Posterior vena cava (tissue), 2 donors: ENCODE results near the gene ACTR5. TPM values are rescaled to one million over a fixed set of nuclear protein-coding genes. Genes with fewer than 3 reads are reported as not detected.
"Not testable (repeated sequence)": the region's sequence is repeated elsewhere in the genome, so short reads cannot be mapped to it uniquely, and the experiment has no call there.

ENCODE experiments used
- DNase-seq: peaks from one replicate; pipeline ENCODE4 v3.0.0-alpha.2; 2020; ENCODE audit warnings: low spot score
- intact Hi-C, 2 donors: fragments of 100-400 bp; cut with DNase I; formaldehyde crosslinking; loops; one replicate each; pipeline versions ENCODE4 v1.14.1 to v1.14.2; 2022 to 2023
- total RNA-seq, 2 donors: library from RNA; stranded (reverse); fragmentation: NEBNext Ultra II Directional; extraction: Animal tissue kit (Norgen Biotek cat#: 25700); gene quantifications; one replicate each; pipeline ENCODE4 v1.2.1, GENCODE V29; 2021
- donor health status: DM: yes; HTN: yes; CAD: no.
- donor health status: DM: yes; HTN: yes; CAD: no.

ACTR5 gene
- total RNA-seq, 2 donors from 2014 or later: 5.1 to 5.8 TPM

DNA sequence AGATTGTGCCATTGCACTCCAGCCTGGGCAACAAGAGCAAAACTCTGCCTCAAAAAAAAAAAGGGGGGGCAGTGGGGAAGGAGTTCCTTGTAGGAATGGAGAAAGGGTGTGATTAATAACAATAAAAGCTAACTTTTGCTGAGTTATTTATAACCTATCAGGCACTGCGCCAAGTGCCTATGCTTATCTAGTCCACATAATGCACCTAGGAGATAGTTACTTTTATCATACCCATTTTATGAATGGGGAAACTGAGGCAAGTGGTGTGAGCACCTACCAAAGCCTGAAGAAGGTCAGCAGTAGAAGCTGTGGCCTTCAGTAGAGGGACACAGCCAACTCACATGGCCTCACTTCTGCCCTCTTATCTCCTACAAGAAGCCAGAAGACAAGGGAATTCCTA lies 43.7 kb downstream of the ACTR5 start:
- DNase-seq: no peak
- intact Hi-C loops: no loop called here

DNA sequence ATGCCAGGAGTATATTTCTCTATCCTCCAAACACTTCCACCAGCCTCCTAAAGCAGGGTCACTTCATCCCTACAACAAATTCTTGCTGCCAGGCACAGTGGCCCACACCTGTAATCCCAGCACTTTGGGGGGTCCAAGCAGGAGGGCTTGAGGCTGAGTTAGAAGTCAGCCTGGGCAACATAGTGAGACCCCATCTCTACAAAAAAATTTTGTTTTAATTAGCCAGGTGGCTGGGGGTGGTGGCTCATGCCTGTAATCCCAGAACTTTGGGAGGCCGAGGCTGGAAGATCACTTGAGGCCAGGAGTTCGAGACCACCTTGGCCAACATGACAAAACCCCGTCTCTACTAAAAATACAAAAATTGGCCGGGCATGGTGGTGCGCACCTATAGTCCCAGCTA lies 45.8 kb downstream of the ACTR5 start:
- DNase-seq, intact Hi-C loops: not testable (repeated sequence)

DNA sequence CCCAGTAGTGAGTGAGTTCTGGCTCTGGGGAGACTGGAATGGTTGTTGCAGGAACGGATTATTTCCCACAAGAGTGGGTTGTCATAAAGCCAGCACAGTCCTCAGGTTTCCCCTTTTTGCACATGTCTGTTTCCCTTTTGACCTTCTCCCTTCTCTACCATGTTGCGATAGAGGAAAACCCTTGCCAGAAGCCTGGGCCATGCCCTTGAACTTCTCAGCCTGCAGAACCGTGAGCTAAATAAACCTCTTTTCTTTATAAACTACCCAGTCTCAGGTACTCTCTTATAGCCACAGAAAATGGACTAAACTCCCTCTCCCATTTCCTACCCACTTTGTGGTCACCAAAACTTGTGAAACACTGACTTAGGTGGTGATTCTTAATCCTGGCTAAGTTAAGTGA lies 50.0 kb downstream of the ACTR5 start:
- intact Hi-C loops: no loop called here

DNA sequence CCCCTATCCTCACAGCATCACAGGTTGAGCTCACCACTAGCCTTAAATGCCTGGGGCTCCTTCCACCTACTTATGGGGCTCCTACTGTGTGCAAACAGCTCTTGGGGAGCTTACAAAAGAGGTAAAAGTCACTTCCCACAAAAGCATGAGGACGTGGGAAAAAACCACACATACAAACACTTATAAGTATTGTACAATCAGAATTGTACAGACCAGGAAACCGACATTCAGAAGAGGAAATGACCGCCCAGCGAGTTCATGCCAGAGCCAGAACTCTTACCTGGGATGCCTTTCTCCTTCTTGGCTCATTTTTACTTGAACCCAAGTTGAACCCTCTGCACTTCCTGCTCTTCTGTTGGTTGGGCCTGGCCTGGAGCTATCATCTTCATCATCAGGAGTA lies 50.9 kb downstream of the ACTR5 start:
- no peak for DNase-seq
- intact Hi-C loops: no loop called here

More for the DNA sequence above, 50.0 kb downstream of the ACTR5 start:
- DNase-seq: no peak

DNA sequence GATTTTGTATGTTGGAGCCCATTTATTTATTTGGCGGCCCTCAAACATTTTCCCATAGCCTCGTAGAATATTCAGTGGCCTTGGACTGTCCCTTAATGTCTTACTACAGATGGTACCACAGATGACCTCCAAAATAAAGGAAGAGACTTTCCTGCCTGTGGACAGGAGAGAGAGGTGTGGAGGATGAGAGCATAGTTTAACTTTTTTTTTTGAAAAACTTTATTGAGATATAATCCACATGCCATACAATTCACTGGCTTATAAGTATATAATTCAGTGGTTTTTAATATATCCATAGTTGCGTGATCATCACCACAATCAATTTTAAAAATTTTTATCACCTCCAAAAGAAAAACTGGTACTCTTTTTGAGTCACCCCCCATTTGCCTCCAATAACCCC lies 52.6 kb downstream of the ACTR5 start:
- intact Hi-C loops: no loop called here
- no peak for DNase-seq

DNA sequence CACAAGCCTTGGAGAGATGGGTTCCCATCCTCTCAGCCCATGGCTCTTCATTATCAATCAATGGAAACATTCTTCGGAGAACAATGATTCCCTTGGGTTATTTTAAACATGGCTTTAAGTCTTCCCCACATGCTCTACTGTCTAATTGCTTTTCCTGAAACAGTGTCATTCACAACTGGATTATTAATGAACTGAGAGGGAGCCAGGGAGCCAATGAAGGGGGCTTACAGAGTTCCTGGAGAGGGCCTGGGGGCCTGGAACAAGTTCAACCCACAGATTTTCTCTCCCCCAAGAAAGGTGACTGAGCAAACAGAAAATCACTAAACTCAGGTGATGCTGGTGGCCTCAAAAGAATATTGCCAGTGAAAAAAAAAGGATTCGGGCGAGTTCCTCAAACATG lies 56.0 kb downstream of the ACTR5 start:
- no peak for DNase-seq
- intact Hi-C loops: no loop called here

DNA sequence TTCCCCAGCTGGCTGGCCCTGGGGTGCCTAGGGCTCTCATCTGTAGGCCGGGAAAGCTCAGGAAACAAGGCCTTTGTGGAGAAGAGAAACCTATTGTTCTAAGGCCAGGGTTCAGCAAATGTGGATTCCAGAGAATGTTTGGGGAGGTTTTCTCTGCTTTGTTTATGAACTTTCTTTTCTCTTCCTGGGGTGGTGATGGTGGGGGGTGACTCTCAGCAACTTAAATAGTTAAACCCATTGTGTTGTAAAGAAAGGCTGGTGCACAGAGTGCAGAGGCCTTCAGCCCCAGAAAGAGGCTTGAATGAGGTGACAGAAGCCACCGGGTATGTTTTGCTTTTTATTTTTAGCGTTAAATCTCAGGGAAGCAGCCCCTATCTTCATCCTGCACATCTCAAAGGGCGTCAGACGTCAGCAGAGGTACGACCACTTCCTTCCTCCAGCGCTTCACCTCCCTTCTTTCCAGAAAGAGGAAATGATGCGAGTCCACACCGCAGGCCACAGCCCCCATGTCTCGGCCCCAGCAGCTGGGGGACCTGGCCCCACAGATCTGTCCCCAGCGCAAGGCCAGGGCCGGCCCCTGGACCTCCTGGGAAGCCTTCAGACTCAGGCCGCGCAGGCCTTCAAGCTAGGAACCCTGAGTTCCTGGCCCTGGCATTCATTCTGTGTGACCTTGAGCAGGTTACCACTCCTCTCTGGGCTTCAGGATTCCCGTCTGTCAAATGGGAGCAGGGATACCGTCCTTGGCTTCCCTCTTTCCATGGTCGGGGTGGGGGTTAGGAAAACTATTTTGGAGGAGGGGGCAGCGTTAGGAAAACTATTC lies 56.6 kb downstream of the ACTR5 start:
- no peak for DNase-seq
- intact Hi-C loops: no loop called here

DNA sequence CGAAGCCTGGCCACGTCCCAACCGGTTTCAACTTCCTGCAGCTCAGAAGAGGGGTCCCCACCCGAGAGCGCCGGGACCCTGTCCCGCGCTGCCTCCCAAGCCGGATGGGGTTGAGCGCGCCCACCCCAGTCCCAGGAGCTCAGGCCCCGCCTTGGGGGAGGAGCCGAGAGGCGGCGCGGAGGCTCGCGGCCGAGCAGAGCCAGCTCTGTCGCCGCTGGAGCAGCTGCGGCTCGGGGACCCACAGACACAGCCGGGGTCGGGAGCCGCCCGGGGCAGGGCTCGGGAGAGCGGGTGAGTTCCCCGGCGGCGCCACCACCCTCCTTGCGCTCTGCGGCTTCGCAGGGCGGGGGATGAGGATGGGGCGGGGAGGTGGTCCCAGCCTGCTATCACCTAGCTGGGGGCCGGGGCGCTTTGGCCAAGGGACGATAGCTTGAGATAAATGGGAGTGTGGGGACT lies 57.3 kb downstream of the ACTR5 start, which contains the start of gene PPP1R16B:
PPP1R16B (plus strand) TSS at position 196 of the 456 bp plus-strand sequence. CDS start 30,229 bp downstream, outside the sequence.
- peak; percentile 85 for DNase-seq
- intact Hi-C loops: no loop called here

DNA sequence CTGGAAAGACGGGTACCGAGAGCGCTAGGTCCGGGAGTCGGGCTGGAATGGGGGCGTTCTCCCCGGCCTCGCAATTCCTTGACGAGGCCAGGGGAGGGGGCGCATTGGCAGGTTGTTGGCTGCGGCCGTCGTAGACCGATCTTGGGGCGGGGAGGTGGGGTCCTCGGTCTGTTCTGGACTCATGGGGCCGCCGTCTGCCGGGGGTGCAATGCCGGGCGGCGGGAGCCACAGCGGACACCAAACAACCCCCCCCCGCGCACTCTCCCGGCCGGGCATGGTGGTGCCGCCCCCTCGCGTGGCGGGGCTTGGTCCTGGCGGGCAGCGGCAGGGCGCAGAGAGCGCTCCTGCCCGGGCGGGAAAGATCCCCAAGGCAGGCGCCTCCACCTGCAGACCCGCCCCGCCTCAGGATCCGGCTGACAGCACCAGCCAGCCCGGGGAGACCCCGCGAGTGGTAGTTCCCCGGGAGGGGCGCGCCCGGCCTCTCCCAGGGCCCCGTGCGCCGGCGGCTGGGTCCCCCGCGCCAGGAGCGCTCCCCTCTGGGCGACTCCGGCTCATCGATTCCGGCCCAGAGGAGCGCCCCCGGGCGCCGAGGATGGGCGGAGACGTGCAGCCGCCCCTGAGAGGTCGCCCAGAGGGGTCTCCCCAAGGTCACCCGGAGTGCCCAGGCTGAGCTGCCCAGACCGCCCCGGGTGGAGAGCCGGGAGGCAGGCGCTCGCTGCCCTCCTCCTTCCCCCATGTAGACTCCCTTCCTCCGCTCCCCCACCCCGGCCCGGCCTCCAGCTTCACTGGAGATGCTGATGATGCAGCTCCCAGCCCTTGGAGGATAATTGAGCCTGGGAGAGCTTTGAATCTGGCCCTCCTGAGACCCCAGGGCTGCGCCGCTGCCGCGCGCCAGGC lies 57.9 kb downstream of the ACTR5 start:
- DNase-seq: no peak
- intact Hi-C loops: no loop called here

DNA sequence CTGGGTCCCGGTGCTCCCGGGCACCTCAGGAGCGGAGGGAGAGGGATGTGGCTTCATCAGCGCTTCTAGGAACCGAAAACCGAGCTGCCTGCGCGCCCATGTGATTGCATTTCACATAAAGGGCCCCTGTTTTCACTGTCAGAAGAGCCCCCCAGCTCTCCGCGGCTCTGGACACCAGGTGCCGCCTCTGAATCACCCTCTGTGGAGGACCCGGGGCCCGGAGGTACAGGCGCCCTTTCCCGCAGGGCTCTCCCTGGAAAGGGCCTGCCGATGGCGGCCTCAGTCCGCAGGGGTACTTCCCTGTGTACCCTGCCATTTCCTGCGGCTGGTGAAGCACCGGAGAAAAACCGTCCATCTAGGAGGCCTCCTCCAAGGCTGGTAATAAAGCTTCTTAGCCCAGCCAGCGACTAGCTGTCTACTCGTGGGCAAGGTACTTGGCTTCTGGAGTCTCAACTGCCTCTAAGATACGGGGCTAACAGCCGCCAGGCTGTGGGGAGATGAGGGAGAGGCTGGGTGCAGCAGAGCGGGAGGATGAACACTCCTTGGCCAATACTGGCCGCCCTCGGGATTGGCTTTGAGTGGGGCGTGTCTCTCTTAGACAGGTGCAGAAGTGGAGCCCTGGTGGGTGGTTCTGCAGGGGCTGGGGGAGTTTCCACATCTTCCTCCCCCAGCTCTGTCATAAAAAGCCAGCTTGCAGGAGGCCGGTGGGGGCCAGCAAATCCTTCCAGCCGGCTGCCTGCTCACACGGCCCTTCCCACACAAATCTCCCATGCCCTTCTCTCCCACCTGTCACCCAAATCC lies 58.8 kb downstream of the ACTR5 start:
- no peak for DNase-seq
- intact Hi-C loops: no loop called here

DNA sequence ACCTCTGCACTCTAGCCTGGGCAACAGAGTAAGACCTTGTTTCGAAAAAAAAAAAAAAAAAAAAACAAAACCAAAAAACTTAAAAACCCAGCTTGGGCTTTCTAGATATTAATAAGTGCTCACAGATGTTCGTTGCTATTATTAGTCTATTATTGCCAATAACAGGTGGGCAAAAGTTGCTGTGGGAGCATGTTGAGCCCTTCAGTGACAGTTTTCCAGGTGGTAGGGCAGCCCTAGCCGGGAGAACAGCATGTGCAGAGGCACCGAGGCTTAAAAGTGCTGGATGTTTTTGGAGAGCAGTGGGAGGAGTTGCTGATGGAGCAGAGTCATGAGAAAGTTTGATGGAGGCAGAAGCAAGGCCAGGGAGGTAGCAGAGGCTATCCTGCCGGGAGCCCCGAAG lies 61.7 kb downstream of the ACTR5 start:
- no peak for DNase-seq
- intact Hi-C loops: no loop called here

DNA sequence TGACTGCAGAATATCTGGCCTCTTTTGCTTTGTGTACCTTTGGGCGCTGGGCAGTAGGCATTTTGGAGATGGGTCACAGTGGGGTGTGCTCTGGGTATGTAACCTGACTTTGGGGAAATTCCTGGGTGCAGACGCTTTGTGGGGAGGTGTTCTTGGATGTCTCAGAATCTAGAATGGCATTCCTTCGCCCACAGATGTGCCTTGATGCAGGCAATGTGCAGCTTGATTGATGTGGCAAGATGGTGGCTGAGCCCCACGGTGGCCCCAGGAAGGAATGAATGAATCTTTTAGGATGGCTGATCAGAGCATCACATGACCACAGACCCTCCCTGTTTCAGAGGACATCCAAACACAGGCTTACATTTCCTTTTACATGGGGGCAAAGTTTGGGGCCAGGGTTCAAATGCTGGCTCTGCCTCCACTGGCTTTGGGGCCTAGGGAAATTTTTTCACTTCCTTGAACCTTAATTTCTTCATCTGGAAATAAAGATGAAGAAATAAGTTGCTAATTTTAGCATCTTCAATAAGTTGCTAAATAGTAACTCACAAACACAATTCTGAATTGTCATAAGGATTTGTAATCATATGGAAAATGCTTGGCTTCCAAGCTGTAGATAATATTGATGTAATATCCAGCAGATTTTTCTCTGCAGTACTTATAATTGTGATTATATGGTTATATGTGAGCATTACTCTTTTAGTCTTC lies 62.8 kb downstream of the ACTR5 start:
- intact Hi-C loops: no loop called here
- DNase-seq: no peak

DNA sequence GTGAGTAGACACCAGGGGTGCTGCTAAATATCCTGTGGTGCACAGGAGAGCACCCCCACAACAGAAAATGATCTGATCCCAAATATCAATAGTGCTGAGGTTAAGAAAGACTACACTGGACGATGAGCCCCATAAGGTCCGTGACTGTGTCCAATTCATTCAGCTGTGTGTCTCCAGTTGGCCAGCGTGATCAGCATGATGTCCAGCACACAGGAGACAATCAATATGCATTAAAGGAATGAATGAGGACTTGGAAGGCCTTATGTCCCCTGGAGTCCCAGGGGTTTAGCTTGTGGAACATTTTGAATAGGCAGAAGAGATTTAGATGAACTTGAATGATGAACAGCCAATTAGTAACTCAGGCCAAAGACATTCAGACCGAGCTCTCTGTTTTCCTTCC lies 63.5 kb downstream of the ACTR5 start:
- intact Hi-C loops: no loop called here

DNA sequence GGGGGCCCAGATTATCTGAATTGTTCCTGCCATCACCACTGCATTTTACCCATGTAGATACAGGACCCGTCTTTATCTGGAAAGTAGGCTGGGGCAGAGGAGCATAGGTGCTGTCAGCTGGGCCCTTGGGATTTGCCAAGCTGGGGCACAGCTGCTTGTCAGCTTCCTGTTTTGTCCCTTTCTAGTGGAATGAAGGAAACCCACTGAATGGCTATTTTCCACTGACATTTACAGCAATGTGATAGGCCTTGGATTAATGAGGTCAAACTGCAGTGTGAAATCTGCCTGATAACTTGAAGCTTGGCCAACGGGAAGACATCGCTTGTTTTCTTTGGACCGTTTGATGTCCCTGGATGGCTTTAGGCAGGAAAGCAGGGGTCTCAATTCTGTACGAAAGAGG lies 63.9 kb downstream of the ACTR5 start:
- intact Hi-C loops: no loop called here
- no peak for DNase-seq

More for the DNA sequence above, 63.5 kb downstream of the ACTR5 start:
- DNase-seq: no peak

DNA sequence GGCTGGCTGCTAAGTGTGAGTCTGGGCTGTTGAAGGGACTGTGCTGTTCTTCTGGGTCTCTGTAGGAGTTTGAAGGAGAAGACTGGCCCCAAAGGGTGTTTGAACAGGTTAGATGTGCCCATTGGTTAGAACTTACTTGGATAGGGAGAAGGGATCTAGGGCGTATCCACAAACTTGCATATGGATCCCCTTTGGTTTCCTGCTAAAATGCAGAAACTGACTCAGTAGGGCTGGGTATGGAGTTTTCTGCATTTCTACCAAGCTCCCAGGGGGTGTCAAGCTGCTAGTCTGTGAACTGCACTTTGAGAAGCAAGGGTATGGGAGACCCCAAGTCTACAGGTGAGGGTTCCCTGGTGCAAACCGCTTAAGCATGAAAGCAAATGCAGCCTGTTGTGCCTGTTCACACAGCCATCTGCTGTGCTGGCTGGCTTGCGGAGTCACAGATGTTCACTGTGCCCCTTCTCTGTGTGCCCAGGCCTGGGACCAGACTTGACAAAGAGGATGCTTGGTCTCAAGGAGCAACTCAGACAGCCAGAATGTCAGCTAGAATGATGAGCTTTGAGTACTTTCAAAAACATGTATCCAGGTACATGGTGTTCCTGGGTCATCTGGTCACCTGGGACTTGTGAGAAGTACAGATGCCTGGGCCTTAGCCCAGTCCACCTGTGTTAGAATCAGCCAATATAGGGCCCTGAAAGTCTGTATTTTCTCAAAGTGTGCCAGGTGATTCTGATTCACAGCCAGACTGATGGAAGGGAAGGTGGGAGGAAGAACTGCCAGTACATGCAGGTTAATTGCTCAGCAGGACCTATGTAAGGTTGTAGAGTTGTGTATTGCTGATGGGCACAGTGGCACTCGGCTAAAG lies 64.7 kb downstream of the ACTR5 start:
- no peak for DNase-seq
- intact Hi-C loops: no loop called here

DNA sequence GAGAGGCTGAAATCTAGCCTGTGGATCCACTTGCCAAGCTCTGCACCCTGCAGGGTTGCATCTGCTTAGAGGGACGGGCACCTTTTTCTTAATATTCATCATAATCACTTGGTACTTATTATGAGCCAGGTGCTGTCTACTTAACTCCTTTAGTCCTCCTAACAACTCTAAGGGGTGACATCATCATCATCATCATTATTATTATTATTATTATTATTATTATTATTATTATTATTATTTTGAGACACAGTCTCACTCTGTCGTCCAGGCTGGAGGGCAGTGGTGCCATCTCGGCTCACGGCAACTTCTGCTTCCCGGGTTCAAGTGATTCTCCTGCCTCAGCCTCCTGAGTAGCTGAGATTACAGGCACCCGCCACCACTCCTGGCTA lies 65.3 kb downstream of the ACTR5 start:
- intact Hi-C loops, DNase-seq: not testable (repeated sequence)

DNA sequence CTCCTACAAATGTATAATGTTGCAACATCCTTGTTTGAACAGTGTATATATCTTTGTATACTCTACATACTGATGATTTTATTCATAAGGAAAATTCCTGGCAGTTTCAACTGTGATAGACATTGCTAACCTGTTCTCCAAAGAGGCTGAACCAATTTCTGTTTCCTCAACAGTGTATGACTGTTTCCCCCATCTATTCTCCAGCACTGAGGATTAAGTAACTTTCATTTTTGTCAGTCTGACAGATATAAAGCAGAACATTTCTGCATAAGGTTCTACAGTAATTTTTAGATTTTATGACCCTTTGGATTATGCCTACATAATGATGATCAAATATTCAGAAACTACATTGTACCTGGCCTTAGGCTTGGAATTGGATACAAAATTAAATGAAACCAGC lies 67.2 kb downstream of the ACTR5 start:
- no peak for DNase-seq
- intact Hi-C loops: no loop called here
